ENCODE measurements around the gene MYO15A.

MYO15A gene

DNA sequence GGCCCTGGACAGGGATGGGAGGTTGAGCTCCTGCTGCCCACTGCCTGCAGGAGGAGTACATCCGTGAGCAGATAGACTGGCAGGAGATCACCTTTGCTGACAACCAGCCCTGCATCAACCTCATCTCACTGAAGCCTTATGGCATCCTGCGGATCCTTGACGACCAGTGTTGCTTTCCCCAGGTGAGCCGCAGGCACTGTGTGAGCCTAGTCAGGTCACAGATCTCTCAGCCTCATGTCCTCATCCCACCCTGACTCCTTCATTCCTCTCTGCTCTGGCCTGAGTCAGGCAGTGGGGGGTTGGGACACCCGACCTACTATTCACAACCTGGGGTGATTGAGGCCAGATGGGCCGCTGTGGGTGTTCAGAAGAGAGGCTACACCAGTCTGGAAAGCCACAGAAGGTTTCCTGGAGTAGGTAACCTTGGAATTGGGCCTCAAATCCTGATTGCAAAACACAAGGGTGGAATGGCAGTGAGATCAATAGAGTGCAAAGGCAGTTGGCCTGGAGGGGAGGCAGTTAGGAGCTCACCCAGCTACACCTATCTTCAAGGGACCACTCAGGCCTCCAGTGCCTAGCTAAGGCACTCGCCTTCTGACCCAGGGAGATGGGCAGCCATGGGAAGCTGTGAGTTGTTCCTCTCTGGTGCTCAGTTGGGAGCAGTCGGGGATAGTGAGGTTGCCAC lies 29.7 kb downstream of the MYO15A start:
- no peak for DNase-seq

DNA sequence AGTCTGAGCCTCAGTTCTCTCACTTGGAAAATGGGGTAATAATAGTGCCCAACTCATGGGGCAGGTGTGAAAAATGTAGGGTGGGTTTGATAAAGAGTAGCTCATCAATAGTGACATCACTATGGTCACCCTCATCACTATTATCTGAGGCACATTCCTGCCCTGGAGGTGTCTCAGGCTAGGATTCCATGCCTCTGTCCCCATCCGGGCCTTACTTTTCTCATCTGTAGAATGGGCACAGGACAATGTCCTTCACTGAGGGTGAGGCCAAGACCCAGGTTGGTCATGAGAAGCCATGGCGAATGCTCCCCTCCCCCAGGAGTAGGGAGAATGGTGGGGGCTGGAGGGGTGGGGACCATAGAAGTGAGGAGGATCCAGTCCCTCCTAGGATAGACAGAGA lies 30.5 kb downstream of the MYO15A start:
- DNase-seq = no peak

DNA sequence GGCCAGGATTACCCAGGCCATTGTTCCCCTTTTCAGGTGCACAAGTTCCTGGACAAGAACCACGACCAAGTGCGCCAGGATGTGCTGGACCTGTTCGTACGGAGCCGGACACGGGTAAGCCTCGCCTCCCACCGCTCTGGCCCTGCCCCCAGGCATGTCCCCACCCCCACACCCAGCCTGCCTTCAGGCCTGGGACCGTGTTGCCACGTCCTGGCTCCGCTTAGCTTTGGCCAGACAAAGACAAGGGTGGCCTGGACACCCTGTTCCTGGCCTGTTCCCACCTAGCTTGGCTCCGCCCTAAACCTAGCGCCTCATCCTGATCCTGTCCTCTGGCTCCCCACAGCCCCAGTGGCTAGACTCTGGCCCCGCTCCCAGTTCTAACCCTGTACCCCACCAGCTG lies 30.9 kb downstream of the MYO15A start:
- DNase-seq = no peak

DNA sequence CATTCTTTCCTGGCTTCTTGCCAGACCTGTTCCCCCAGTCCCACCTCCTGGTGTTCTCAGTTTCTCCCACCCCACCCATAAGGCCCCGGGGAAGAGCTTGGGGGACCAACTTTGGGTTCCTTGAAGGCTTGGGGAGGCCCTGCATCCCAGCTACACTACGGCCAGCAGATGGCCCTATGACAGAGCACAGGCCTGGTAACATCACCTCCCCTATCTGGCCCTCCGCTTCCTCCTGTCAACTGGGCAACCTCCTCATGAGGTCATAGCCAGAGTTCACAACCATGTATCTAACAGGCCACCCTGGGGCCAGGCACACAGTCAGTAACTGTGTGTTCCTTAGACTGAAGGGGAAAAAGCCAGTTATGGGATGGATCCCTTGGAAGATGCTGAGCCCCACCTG lies 31.4 kb downstream of the MYO15A start:
- no peak for DNase-seq

- DNase-seq = no peak
These were observed 32.1 kb downstream of the MYO15A start for GRCh38 chr17:18140648-18141047.

- DNase-seq = peak; percentile 63
These were observed 32.8 kb downstream of the MYO15A start for GRCh38 chr17:18141210-18141803.

DNA sequence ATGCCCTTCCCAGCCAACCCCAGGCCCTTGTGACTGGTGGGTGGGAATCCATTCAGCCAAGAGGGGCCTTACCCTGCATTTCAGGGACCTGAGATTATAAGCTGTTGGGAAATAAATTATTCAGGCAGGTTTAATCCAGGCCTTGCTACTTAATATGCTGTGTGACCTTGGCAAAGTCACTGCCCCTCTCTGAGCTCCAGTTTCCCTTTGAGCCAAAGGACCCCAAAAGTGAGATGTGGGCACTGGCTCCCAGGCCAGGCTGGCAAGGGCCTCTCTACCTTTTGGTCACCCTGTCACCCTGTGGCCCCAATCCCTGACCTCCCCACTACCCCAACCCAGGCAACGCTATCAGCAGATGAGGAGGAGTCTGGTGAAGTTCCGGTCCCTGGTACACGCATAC lies 33.9 kb downstream of the MYO15A start:
- DNase-seq = no peak

- DNase-seq = no peak
These were observed 34.7 kb downstream of the MYO15A start for GRCh38 chr17:18143044-18143936.

DNA sequence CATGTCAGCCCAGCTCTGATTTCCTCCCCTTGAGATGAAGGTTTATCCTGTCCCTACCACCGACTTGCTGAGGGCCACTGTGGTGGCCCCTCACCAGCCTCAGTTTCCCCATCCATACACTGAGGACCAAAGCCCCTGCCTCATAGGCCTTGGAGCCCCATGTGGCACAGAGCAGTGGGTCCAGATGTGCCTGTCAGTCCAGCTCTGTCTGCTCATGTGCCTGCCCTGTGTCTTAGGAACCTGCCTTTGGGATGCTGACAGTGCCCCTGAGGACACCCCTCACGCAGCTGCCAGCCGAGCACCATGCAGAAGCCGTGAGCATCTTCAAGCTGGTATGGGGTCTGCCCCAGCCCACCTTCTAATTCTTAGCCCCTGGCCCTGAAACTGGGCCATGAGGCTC lies 35.7 kb downstream of the MYO15A start:
- DNase-seq = no peak

DNA sequence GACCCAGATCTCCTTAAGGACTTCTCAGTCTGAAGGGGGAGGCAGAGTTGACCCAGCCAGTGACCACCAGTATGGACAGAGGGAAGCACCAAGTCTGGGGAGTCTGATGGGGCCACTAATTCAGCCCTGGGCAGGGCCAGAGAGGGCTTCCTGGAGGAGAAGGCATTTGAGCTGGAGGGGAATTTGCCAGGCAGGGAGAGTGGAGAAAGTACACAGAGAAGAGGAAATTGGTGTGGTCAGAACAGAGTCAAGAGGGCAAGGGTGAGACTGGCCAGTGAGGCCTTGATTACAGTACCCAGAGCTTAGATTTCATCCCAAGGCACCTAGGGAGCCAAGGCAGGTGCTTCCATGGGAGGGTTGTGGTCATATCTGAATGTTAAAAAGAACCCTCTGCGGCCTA lies 36.3 kb downstream of the MYO15A start:
- DNase-seq = no peak

GRCh38 chr17:18145811-18146210 lies 37.3 kb downstream of the MYO15A start:
- DNase-seq = no peak

- no peak for DNase-seq
These were observed 37.7 kb downstream of the MYO15A start for GRCh38 chr17:18146259-18146658.

- no peak for DNase-seq
These were observed 38.4 kb downstream of the MYO15A start for GRCh38 chr17:18146980-18147379.

DNA sequence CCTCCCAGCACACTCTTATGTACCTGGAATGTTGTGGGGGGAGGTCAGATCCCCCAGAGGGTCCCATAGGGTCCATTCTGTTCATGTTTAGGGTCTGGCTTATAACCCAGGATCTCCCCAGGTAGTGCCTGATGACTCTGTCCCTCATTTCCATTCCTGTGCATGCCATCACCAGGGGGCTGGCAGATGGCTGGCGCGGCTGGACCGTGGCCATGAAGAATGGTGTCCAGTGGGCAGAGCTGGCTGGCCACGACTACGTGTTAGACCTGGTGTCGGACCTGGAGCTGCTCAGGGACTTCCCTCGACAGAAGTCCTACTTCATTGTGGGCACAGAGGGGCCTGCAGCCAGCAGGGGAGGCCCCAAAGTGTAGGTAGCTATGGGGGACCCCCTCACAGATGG lies 40.0 kb downstream of the MYO15A start:
- no peak for DNase-seq

DNA sequence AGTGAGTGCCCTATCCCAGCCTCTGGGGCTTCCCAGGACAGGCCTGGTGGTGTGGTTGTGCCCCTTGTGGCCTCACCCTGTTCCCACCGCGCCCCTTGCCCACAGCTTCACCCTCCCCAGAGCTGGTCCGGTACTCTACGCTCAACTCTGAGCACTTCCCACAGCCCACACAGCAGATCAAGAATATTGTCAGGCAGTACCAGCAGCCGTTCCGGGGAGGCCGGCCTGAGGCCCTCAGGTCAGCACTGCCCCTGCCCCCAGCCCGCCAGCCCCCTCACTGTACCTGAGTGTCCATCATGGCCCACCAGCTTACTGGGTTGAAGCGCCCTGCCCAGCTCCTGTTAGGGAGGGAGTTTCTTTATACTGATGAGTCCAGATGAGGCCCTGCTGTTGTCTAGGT lies 42.7 kb downstream of the MYO15A start:
- DNase-seq = no peak

- no peak for DNase-seq
These were observed 46.6 kb downstream of the MYO15A start for GRCh38 chr17:18155179-18155578.

- DNase-seq = no peak
These were observed 47.8 kb downstream of the MYO15A start for GRCh38 chr17:18156171-18156975.

DNA sequence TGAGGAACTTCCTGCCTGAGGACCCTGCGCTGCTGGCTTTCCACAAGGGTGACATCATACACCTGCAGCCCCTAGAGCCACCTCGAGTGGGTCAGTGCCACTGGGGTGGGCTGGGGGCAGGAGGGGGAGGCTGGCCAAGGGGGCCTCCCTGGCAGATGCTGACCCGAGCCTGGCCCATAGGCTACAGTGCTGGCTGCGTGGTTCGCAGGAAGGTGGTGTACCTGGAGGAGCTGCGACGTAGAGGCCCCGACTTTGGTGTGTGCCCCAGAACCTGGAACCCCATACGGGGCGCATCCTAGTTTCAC lies 48.4 kb downstream of the MYO15A start:
- no peak for DNase-seq

DNA sequence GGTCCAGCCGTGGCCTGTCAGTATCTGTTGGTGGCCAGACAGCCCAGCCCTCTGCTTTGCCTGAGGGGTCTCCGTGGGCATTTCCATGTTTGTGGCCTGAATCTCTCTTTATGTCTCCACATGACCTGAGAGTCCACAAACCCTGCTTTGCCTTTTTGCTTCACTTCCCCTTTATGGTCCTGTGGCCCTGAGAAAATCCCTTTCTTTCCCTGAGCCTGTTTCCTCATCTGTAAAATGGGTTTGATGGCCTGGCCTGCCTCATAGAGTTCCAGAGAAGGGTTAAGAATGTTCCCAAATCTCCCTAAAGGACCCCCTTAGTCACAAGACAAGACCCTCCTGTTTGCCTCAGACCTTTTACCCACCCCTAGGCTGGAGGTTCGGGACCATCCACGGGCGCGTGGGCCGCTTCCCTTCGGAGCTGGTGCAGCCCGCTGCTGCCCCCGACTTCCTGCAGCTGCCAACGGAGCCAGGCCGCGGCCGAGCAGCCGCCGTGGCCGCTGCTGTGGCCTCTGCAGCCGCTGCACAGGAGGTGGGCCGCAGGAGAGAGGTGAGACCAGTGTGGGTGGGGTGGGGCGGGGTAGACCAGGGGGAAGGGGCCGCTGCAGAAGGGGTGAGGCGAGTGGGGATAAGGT lies 48.9 kb downstream of the MYO15A start:
- DNase-seq = no peak

DNA sequence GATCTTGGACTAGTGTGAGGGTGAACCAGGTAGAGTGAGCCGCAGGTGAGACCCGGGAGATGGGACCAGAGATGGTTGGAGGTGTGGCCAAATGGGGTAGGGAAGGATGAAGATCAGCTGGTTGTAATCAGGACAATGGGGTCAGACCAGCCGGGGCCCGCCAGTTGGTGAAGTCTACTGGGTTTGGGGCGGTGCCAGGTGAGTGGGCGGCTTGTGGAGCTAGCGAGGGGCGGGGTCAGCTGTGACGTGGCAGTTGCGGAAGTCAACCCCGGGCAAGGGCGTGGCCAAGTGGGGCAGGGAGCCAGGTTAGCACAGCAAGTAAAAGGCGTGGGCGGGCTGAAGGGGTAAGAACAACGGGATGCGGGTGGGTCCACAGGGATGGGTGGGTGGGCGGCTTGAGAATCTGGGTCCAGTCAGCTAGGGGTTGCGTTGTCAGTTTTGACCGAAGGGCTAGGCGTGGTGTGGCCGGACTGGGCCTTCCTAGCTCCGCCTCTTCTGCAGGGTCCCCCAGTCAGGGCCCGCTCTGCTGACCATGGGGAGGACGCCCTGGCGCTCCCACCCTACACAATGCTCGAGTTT lies 49.6 kb downstream of the MYO15A start:
- DNase-seq = peak; percentile 92

DNA sequence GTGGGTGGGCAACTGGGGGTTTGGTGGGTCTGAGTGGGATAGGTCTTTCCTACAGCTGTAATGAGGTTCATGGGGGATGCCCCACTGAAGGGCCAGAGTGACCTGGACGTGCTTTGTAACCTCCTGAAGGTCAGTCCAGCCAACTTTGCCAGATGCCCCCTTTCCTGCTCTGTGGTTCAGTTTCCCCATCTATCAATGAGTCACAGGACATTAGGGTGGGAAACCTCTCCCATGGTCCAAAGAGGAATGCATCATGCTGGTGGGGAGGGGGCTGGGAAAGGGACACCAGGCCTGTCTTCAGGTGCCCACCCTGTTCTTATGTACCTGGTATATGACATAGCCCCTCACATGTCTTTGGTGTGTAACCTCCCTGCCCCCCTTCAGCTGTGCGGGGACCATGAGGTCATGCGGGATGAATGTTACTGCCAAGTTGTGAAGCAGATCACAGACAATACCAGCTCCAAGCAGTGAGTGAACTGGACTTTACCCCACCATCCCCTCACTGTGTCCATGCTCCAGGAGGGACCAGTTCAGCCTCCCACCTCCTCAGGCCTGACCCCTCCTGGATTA lies 51.1 kb downstream of the MYO15A start:
- DNase-seq = no peak
